ENCODE data around the gene NUDT22.
A peak's percentile ranks its signal among the peaks of the same experiment; 100 is the strongest.
"Not testable (repeated sequence)": the region's sequence is repeated elsewhere in the genome, so short reads cannot be mapped to it uniquely, and the experiment has no call there.

Gene NUDT22

DNA sequence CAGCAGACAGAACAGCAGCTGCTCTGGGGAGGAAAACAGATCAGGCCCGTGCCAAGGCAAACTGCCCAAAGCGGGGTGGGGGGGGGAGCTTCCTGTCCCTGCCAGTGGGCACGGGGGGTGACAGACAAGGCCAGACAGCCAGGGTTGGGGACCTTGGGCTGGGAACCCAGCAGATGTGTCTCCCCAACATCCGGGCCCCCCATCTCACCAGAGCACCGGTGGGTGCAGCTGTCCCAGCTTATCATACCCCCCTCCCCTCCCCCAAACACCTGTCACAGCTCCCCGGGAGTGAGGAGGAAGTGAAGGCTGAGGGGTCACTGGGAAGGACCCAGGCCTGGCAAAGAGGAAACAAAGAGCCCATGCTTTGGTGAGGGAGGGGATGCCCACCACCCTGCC, 19.3 kb downstream of the NUDT22 start:
- no peak for DNase-seq

DNA sequence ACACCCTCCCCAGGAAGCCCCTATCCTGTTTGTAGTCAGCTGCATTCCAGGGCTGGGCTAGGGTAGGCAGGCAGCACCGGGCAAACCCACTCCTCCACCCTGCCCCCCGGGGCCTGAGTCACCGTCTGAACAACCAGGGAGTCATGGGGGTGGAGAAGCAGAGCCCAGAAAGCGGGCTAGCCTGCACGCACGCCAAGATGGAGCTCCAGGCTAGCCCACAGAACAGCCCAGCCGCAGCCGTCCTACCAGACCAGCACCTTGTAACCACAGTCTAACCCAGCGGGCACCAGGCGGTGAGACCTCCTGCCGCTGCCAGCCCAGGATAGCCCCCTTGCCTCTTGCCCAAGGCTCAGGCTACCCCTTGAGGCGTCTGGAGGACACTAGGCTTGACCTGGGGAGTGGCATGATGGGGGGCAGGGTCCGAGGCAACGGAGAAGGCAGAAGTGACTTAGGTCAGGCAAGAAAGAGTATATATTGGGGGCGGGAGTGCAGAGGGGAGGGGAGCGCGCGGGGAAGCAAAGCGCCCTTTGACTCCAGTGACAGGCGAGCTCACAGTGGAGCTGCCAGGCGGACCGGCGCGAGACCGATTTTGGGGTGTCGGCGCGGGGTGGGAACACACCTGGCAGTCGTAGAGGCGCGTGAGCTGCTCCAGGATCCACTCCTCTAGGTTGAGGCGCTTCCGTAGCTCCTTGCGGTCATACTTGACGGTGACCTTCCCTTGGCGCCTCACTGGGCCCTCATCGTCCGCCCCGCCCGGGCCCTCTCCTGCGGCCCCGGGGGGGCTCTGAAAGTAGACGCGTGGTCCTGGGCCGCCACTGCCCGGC, 19.9 kb downstream of the NUDT22 start:
- DNase-seq: peak; percentile 58

DNA sequence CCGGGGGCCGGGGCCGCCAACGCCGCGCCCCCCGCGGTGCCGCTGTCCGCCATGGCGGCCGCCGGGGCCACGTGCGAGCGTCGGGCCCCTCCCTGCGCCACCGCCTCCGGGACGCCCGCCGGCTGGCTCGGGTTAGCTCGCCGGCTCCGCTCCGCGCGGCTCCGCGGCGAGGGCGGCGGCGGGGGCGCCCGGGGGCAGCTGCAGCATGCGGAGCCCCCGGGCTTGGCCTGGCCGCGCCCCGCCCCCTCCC, 20.5 kb downstream of the NUDT22 start:
- not testable (repeated sequence) for DNase-seq

DNA sequence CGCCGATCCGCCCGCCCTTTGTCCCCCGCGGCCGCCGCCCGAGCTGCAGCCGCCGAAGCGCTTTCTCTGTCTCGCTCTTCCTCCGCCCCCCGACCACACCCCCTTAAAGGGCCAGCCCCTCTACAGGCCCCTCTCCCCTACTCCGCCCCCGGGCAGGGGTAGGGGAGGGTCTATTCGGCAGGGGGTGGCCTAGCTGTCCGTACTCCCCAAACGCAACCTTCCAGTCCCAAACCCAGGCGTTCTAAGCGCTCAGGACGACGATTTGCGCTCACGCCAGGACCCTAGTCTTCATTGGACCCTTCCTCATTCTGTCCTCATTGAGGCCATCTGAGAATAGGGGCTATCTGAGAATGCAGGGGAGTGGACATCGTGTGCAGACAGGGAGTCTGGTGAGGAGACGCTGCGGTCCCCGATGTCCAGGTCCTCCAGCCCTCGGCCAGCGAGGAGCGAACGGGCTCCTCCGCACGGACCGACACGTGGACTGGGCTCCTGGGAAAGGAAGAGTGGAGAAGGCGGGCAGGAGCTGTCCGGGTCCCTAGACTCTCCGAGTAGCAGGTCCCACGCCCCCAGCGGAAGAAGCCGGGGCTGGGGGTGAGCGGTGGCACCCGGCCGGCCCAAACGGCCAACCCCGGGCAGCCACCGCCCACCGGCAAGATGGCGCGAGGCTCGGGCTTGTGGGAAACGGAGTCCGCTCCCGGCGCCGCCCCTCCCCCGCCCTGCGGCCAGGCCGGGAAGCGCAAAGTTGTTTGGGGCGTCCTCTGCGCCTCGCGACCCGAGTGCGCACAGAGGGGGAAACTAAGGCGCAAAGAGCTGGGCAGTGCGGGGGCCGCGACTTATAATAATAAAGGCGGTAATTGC, 21.0 kb downstream of the NUDT22 start, which contains the start of gene PPP1R14B:
TSS of gene PPP1R14B (minus strand) at position 73 of the 858 bp plus-strand sequence. CDS start 270 bp downstream, outside the sequence.
- DNase-seq: peak; percentile 91

DNA sequence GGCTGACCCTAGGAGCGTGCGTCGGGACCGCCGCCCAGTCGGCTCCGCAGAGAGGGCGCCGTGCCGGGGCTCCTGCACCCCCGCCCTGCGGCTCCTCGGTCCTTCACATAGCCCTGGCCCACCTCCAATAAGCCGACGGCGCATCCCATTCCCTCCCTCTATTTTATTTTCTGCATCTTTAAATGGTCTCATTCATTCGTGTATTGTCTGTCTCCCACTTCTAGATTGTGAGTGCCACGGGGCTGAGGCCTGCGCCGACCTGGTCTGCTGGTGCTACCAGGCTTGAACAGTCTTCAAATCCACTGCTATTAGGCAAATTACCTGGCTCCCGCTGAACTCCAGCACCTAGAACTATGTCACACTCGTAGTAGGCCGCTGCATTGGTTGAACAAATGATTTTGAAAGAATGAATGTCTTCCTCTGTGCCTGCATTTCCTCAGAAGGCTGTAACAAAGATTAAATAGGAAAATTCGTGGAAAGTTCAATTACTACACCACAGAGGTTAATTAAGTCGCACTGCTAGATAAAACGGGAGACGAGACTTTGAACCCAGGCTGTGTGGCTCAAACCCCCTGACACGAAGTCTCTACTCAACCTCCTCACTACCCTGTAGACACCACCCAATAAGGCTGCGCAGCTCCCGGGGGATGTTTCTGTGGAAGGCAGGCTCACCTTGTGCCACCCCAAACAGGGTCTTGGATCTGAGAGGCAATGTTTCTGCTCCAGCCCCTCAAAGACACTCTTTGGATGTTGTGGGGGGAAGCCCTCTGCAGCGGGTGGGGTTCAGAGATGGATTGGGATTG, 21.9 kb downstream of the NUDT22 start:
- peak; percentile 39 for DNase-seq

DNA sequence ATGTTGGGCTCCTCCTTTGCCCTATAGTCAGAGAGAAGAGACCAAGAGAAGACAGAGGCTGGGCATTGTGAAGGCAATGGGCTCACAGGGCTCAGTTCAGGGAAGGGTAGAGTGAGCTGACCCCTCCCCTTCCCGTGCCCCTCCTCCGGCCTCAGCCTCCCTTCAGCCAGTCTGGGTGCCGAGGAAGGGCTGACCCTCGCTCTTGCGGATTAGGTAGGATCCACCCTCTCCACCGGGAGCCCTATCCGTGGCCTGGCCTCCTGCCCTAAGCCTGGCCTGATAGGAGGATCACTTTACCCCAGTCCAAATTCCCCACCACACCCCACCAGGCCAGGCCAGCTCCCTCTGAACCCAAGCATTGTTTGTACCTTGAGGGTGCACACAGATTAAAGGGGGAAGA, 22.5 kb downstream of the NUDT22 start:
- DNase-seq: no peak

DNA sequence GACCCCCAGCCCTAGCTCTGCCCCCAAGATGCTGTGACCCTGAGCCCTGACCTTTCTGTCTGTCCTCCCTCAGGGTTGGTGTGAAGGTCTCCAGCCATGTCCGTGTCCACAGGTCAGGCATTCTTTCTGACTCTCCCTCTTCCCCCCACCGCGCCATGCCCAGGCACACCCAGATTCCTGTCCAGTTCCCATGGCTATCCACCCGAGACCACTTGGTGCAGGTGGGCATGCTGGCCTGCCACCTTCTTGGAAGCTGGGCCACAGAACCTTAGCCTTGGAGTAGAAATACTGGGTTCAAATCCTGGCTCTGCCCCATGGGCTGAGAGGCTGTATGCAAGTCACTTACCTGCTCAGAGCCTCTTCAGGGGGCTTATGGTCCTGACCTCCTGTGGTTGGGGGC, 23.0 kb downstream of the NUDT22 start:
- DNase-seq: no peak

DNA sequence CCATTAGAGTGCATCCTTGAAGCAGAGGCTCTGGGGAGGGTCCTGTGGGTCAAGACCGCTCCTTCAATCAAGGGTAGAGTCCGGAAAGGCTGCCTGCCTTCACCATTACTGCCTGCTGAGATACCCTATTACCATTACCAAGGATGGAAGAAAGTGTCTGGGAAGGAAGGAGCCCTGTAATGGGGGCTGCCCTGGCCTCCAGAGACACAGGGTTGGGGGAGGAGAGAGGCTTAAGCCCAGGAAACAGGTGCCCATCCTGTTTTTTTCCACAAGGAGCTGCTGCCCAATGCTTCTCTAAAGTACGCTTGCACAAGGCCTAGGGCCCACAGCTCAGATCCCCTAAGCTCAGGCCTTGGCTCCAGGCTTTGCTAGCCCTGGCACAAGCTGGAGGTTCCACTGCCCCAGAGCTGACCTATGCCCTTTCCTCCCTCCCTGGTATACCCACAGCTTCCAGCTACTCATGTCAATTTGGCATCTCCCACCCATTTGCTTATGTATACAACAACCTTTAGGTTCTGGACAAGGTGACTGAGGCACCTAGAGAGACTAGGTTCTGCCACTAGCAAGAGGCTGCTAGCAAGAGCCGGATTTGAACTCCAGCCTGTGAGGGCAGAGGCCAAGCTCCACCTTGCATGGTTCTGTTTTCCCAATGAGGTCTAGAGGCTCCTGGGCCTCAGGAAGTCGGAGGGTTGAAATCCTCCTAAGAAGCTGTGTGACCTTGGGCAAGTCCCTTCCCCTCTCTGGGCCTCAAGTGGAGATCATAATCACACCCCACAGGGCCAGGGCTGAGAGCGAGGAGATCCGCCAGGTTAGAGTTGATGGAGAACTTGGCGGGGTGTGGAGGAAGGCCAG, 23.7 kb downstream of the NUDT22 start:
- no peak for DNase-seq

DNA sequence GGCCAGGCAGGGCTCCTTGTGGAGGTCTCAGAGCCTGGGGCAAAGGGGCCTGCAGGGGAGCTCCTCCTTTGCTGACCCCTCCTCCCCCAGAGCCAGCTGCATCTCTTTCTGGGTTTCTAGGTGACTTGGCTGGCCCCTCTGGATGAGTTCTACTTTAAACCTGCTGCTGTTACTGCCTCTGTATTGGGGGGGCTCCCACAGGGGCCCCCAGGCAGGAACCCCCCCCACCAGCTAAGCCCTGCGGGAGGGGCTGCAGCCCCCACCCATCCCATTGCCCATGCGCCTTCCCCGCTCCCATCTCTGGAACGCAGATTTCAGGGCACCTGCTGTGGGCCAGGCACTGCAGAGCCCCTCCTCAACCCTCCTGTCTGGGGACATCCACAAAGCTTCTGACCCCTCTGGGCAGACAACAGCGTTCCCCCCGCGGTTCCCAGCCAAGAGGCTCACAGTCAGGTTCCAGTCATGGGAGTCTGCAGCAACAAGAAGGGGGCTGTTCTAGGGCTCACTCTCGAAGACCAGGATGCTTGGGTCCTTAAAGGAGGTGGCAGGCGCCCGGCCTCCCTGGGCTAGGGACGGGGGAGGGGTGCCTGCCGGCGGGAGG, 24.4 kb downstream of the NUDT22 start:
- DNase-seq: peak; percentile 53

DNA sequence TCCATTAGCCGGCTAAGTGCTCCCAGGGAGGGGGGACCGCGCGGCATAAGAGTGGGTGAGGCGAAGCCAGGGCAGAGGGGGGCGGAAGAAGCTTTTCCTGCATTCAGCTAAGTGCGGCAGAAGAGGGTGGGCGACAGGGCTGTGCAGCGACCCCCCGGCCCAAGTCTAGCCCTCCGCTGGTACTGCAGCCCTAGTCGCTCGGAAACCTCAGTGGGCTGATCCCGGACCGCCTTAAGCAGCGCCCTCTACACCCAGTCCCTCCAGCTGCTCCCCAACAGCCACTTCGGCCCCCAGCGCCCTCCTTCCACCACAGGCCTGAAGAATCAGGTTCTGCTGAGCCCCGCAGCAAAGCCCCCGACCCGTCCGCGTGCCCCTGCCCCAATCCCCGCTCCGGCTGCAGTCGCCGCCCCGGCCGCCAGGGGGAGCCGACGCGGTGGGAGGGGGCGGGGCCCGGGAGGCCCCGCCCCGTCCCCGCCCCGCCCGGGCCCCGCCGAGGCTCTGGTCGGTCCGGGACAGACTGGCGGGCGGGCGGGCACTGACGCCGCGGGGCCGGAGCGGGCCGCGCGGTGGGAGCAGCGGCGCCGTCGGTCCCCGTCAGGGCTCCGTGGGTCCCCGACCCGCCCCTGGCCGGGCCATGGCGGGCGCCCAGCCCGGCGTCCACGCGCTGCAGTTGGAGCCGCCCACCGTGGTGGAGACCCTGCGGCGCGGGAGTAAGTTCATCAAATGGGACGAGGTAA, 25.1 kb downstream of the NUDT22 start, which contains the start of gene PLCB3:
TSS of gene PLCB3 (plus strand) at position 515 of the 737 bp plus-strand sequence. CDS start at position 635, 120 bp downstream.
- peak; percentile 47 for DNase-seq

DNA sequence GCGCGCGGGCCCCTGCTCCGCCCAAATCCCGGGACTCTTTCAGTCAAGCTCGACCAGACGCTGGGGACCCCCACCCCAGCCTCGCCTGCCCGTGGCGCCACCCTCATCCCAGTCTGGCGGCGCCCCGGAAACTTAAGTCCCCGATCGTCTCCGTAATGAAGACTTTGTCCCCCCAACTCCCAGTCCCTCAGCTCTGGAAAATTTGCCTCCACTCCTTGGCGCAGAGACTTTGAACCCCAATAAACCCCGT, 25.6 kb downstream of the NUDT22 start:
- DNase-seq: no peak

DNA sequence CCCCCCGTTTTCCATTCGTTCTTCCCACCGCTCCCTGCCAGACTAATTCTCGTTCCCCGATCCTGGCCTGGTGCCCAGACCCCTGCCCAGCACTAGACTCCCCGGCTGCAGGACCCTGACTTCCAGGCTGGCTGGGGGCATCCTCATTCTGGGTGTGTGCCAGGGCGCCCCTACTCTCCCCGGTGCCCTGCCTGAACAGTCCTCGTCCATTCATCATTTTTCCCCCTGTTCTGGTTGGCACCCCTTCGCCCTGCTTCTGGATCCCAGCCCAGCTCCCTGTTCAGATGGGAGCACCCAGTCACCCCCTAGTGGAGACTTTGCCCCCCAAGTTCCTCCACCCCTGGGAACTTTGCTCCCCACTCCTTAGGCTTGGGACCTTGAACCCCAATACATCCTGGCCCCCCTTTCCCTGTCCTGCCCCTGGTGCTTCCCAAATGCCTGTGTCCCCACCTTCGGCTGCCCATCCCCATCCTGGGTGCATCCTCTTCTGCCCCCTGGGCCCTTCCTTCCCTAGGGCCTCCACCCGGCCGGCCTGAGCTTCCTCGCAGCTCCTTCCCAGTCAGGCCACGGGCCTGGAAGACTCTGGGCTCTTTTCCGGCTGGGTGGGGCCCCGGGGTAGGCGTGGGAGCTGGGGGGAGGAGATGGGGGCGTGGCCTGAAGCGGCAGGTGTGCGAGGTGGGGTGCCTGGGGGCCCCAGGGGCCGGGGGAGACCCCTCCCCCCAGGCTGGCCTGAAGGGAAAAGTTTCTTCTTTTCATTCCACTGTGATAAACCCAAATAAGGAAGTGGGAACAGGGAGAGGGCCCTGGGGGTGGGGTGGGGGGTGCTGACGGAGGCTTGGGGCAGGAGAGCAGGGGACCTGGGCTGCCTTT, 26.2 kb downstream of the NUDT22 start:
- peak; percentile 28 for DNase-seq

DNA sequence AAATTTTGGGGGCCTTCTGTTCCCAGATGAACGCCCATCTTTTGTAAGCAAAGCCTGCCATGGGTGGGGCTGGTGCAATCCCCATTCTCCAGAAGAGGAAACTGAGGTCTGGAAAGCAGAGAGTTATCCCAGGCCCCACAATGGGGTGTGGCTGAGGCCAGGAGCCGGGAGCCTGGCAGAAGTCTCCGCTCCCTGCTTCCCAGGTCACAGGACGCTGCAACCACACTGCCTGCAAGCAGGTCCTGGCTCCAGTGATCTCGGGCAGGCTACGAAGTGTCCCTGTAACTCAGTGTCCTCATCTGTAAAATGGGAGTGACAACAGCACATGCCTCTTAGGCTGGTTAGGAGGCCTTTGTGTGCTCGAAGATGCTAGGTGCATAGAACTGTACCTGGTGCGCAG, 27.0 kb downstream of the NUDT22 start:
- DNase-seq: no peak

DNA sequence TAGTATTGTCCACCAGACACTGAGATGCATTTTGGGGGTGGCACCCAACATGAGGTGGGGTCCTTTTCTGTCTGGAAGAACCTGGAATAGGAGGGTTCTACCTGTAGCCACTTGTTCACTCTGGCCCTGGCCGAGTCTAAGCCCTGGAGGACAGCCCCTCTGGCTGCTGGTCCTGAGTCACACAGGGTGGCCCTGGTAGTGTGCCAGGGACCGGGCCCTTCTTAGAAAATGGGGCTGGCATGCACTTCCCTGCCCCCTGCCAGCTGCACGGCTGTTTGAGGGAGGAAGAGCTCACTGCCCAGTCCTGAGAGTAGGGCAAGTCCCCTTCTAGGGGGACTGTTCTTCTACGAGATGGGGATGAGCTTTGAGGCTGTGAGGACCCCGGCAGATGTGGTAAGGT, 27.4 kb downstream of the NUDT22 start:
- no peak for DNase-seq

DNA sequence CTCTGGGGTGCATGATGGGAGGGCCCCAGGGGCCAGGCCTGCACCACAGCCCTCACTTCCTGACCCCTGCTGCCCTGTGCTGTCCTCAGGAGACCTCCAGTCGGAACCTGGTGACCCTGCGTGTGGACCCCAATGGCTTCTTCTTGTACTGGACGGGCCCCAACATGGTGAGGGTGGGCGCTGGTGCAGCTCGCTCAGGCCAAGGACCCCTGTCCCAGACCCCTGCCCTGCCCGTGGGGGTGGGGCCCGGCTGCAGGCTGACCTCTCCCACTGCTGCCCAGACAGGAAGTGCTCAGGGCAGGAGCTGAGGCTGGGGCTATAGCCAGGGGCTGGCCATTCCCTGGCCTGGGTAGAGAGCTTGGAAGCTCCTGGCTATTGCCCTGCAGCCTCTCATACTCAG, 28.3 kb downstream of the NUDT22 start:
- no peak for DNase-seq

DNA sequence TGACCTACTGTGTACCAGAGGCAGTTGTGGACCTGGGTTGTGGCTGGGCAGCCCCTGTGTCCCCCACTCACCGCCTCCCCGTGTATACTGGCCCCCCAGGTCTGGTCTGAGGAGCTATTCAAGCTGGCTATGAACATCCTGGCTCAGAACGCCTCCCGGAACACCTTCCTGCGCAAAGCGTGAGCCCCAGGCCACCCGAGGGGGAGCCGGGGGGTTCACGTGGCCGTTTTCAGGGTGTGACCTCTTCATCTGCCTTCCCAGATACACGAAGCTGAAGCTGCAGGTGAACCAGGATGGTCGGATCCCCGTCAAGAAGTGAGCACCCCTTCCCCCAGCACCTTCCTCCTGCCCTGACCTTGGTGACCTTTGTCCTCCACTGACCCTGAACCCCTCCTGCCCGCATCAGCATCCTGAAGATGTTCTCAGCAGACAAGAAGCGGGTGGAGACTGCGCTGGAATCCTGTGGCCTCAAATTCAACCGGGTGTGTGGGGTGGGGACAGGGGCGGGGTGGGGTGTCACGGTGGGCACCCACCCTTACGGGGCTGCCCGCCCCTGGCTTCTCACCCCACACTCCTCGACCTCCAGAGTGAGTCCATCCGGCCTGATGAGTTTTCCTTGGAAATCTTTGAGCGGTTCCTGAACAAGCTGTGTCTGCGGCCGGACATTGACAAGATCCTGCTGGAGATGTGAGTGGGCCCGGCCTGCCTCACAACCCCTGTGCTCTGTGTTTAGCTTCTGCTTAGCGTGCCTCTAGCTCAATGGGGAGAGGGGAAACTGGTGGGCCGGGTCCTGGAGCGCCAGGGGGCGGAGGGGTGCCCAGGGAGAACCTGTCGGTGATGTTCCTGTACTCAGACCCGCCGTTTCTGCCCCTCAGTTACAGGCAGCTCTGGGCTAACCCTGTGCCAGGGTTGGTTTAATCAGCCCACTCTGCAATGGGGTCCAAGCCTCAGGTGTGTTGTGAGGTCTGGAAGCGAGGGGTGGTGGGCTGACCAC, 29.4 kb downstream of the NUDT22 start:
- no peak for DNase-seq

DNA sequence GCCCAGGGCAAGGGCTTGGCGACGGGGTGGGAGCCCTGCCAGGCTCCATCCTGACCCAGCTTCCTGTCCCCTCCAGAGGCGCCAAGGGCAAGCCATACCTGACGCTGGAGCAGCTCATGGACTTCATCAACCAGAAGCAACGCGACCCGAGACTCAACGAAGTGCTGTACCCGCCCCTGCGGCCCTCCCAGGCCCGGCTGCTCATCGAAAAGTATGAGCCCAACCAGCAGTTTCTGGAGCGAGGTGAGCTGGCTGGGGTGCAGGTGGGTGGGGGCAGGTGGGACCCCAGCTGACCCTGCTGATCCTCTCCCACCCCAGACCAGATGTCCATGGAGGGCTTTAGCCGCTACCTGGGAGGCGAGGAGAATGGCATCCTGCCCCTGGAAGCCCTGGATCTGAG, 30.2 kb downstream of the NUDT22 start:
- no peak for DNase-seq

DNA sequence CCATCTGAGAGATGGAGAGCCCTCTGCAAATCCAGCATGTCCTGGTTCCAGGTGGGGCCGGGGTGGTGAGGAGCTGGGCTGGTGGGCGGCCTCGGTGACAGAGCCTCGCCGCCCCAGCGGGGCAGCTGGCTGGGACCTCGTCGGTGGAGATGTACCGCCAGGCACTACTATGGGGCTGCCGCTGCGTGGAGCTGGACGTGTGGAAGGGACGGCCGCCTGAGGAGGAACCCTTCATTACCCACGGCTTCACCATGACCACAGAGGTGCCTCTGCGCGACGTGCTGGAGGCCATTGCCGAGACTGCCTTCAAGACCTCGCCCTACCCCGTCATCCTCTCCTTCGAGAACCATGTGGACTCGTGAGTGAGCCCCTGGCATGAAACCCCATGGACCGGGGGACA, 32.3 kb downstream of the NUDT22 start:
- no peak for DNase-seq

DNA sequence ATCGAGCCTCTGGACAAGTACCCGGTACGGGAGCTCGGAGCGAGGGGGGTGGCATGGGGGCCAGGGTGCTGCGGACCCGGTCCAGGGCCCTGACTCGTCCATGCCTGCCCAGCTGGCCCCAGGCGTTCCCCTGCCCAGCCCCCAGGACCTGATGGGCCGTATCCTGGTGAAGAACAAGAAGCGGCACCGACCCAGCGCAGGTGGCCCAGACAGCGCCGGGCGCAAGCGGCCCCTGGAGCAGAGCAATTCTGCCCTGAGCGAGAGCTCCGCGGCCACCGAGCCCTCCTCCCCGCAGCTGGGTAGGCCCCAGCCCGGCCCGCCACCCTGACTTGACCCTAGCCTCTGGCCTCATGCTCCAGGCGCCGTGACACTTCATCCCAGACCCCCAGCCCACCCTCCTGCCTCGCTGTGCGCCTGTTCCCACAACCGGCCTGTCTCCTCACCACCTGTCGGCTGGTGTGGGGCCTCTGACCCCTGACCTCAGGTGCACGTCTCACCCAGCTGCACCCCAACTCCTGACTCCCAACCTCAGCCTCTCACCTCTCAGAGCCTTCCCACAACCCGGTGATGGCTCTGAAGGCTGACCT, 33.0 kb downstream of the NUDT22 start:
- DNase-seq: no peak

All from NCI-H345 (cell line).